H9 (cell line): ENCODE measurements around the gene LSM11. TPM values are rescaled to one million over a fixed set of nuclear protein-coding genes. Genes with fewer than 3 reads are reported as not detected.

Source experiments
- DNase-seq: peaks from one replicate; pipeline ENCODE4 v3.0.0-alpha.2; 2017
- H2AFZ ChIP-seq: one replicate; pipeline ENCODE4 v1.6.1; 2013; ENCODE audit warnings: mild to moderate bottlenecking, low read length, control low read depth, moderate library complexity
- H2AK5ac ChIP-seq: 2 replicates; pipeline ENCODE4 v1.6.1; 2013; ENCODE audit warnings: low read length, control low read depth, mixed read lengths; ENCODE audit not compliant: insufficient read length
- H2BK120ac ChIP-seq: one replicate; pipeline ENCODE4 v1.6.1; 2013; ENCODE audit warnings: low read depth, mild to moderate bottlenecking, low read length, control low read depth, inconsistent platforms; ENCODE audit not compliant: poor library complexity, severe bottlenecking
- H2BK12ac ChIP-seq: 2 replicates; pipeline ENCODE4 v1.6.1; 2013; ENCODE audit warnings: low read length, control low read depth, mixed read lengths, low read depth; ENCODE audit not compliant: insufficient read length
- H2BK15ac ChIP-seq: 2 replicates; pipeline ENCODE4 v1.6.1; 2013; ENCODE audit warnings: low read depth, low read length, control low read depth
- H2BK20ac ChIP-seq: one replicate; pipeline ENCODE4 v1.6.1; 2013; ENCODE audit warnings: low read depth, mild to moderate bottlenecking, low read length, control low read depth, inconsistent platforms; ENCODE audit not compliant: poor library complexity, severe bottlenecking
- H2BK5ac ChIP-seq: 2 replicates; pipeline ENCODE4 v1.6.1; 2013; ENCODE audit warnings: low read length, control low read depth, mixed read lengths; ENCODE audit not compliant: insufficient read length
- H3K14ac ChIP-seq: 2 replicates; pipeline ENCODE4 v1.6.1; 2013; ENCODE audit warnings: low read length, control low read depth; ENCODE audit not compliant: insufficient read depth
- H3K18ac ChIP-seq: 2 replicates; pipeline ENCODE4 v1.6.1; 2013; ENCODE audit warnings: low read depth, mild to moderate bottlenecking, mixed read lengths, low read length, control low read depth; ENCODE audit not compliant: insufficient read length
- H3K23ac ChIP-seq: 2 replicates; pipeline ENCODE4 v1.6.1; 2013; ENCODE audit warnings: low read length, control low read depth, mixed read lengths, low read depth; ENCODE audit not compliant: insufficient read length
- H3K23me2 ChIP-seq: 2 replicates; pipeline ENCODE4 v1.6.1; 2013; ENCODE audit warnings: low read depth, mild to moderate bottlenecking, mixed read lengths, low read length, control low read depth; ENCODE audit not compliant: insufficient read length, poor library complexity, severe bottlenecking
- H3K27ac ChIP-seq: 2 replicates; pipeline ENCODE4 v1.5.1; 2013; ENCODE audit warnings: low read length, control low read depth, mixed read lengths, low read depth; ENCODE audit not compliant: insufficient read length
- H3K27me3 ChIP-seq: 2 replicates; pipeline ENCODE4 v1.6.1; 2013; ENCODE audit warnings: low read length, control low read depth, inconsistent platforms; ENCODE audit not compliant: insufficient read depth
- H3K4ac ChIP-seq: 2 replicates; pipeline ENCODE4 v1.6.1; 2013; ENCODE audit warnings: low read depth, mild to moderate bottlenecking, control low read depth, inconsistent platforms, low read length, moderate library complexity
- H3K4me1 ChIP-seq: 2 replicates; pipeline ENCODE4 v1.6.1; 2013; ENCODE audit warnings: low read length, control low read depth, inconsistent platforms; ENCODE audit not compliant: insufficient read depth
- H3K4me2 ChIP-seq: 2 replicates; pipeline ENCODE4 v1.6.1; 2013; ENCODE audit warnings: low read length, control low read depth, mixed read lengths; ENCODE audit not compliant: insufficient read length, insufficient read depth
- H3K56ac ChIP-seq: 2 replicates; pipeline ENCODE4 v1.6.1; 2013; ENCODE audit warnings: low read depth, mild to moderate bottlenecking, mixed read lengths, low read length, control low read depth; ENCODE audit not compliant: insufficient read length
- H3K79me1 ChIP-seq: 2 replicates; pipeline ENCODE4 v1.6.1; 2013; ENCODE audit warnings: low read depth, mild to moderate bottlenecking, moderate library complexity, low read length, control low read depth, inconsistent platforms; ENCODE audit not compliant: insufficient read depth, poor library complexity, severe bottlenecking
- H3K79me2 ChIP-seq: 2 replicates; pipeline ENCODE4 v1.6.1; 2013; ENCODE audit warnings: low read length, control low read depth, inconsistent platforms; ENCODE audit not compliant: insufficient read depth
- H3K9ac ChIP-seq: 2 replicates; pipeline ENCODE4 v1.6.1; 2013; ENCODE audit warnings: low read length, control low read depth, mixed read lengths; ENCODE audit not compliant: insufficient read length; ENCODE audit errors: extremely low read depth
- H3K9me3 ChIP-seq: one replicate; pipeline ENCODE4 v1.6.1; 2013; ENCODE audit warnings: low read depth, low read length, inconsistent platforms; ENCODE audit not compliant: control insufficient read depth
- H3T11ph ChIP-seq: one replicate; pipeline ENCODE4 v1.6.1; 2013; ENCODE audit warnings: mild to moderate bottlenecking, low read length, control low read depth, inconsistent platforms
- H4K20me1 ChIP-seq: one replicate; pipeline ENCODE4 v1.6.1; 2013; ENCODE audit not compliant: control insufficient read depth, insufficient read length, insufficient read depth
- H4K5ac ChIP-seq: 2 replicates; pipeline ENCODE4 v1.6.1; 2013; ENCODE audit warnings: low read depth, mild to moderate bottlenecking, mixed read lengths, low read length, control low read depth; ENCODE audit not compliant: insufficient read length
- H4K8ac ChIP-seq: replicated peaks from 2 replicates; pipeline ENCODE4 v1.6.1; 2013; ENCODE audit warnings: low read length, control low read depth, mixed read lengths, low read depth; ENCODE audit not compliant: insufficient read length
- H4K91ac ChIP-seq: 2 replicates; pipeline ENCODE4 v1.6.1; 2013; ENCODE audit warnings: low read depth, mild to moderate bottlenecking, moderate library complexity, mixed read lengths, low read length, control low read depth; ENCODE audit not compliant: insufficient read length
- H3K27ac Mint-ChIP-seq, 3 experiments: 2 replicates in 2 of 3; 3 replicates in 1 of 3; pipeline ENCODE4 v1.8.0; 2020 to 2021; ENCODE audit warnings: mixed read lengths in 3 of 3, mild to moderate bottlenecking in 1 of 3, moderate library complexity in 1 of 3
- H3K27me3 Mint-ChIP-seq: 2 replicates; pipeline ENCODE4 v1.8.0; 2021; ENCODE audit warnings: low read depth, mild to moderate bottlenecking, moderate library complexity, mixed read lengths
- H3K36me3 Mint-ChIP-seq, 3 experiments: 2 replicates in 2 of 3; 3 replicates in 1 of 3; pipeline ENCODE4 v1.8.0; 2020 to 2021; ENCODE audit warnings: low read depth in 3 of 3, mixed read lengths in 3 of 3; ENCODE audit not compliant: insufficient read depth in 1 of 3
- H3K4me1 Mint-ChIP-seq, 2 experiments: 2 replicates each; pipeline ENCODE4 v1.8.0; 2020; ENCODE audit warnings: mixed read lengths in 2 of 2
- H3K4me3 Mint-ChIP-seq, 2 experiments: 2 replicates in 1 of 2; 3 replicates in 1 of 2; pipeline ENCODE4 v1.8.0; 2020 to 2021; ENCODE audit warnings: mild to moderate bottlenecking in 2 of 2, mixed read lengths in 2 of 2, moderate library complexity in 1 of 2
- H3K9me3 Mint-ChIP-seq, 2 experiments: 2 replicates in 1 of 2; 3 replicates in 1 of 2; pipeline ENCODE4 v1.8.0; 2020; ENCODE audit warnings: mild to moderate bottlenecking in 2 of 2, mixed read lengths in 2 of 2, moderate library complexity in 1 of 2
- CTCF ChIP-seq: fragments of 200-600 bp; sonication (generic); conservative IDR thresholded peaks from 3 replicates; pipeline ENCODE4 v1.8.0; 2021; ENCODE audit warnings: antibody characterized with exemption, mild to moderate bottlenecking
- total RNA-seq: library from RNA; stranded (reverse); gene quantifications from 2 replicates; pipeline ENCODE4 v1.2.1, GENCODE V29; 2021

Gene LSM11
- total RNA-seq, 1 experiment from 2014 or later, result 4.7 TPM

DNA sequence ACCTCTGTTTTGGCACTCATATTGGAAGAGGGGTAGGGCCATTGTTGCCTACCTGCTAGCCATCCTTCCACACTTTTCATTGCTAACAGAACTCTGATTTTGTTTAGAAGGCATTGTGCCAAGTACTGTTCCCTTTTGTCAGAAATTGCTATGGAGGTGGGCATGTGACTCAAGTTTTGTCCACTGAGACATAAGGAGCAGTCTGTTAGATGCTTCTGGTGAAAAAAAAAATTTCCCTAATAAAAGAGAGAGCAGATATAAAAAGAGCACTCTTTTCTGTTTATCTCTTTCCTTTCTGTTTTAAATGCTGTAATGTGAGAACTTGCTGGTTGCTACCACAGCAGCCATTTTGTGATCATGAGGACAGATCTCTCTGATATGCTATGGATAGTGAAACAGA is 34.2 kb upstream of the LSM11 start:
- H2AFZ ChIP-seq, result no peak overlapping the region
- TF ChIP-seq CTCF, result no peak
- H3K27ac Mint-ChIP-seq, result no peak overlapping the region

More for the DNA sequence above, 34.2 kb upstream of the LSM11 start:
- no peak overlapping the region for H3K18ac ChIP-seq
- H4K5ac ChIP-seq, result no peak overlapping the region
- Mint-ChIP-seq H3K9me3 (no peaks in the 10 kb centered on the region), H3K4me1 (no peaks in the 10 kb centered on the region), H3K27me3 (no peaks in the 10 kb centered on the region; the same call in 1 of the 2 replicates), H3K4me3 (no peak overlapping the region), H3K36me3 (no peaks in the 10 kb centered on the region)
- H3K4me2 ChIP-seq, result no peak overlapping the region
- no peak overlapping the region for H3K4ac ChIP-seq
- H2BK120ac ChIP-seq, result no peak overlapping the region
- no peaks in the 10 kb centered on the region for H3K23me2 ChIP-seq
- H4K20me1 ChIP-seq, result no peaks in the 10 kb centered on the region
- H3K23ac ChIP-seq, result no peak overlapping the region
- H3K9ac ChIP-seq, result no peak overlapping the region
- no peaks in the 10 kb centered on the region for H3K9me3 ChIP-seq
- no peak overlapping the region for H3K27ac ChIP-seq
- no peak overlapping the region for H3K14ac ChIP-seq
- H2BK15ac ChIP-seq, result no peak overlapping the region
- H3K79me1 ChIP-seq, result no peaks in the 10 kb centered on the region
- H2BK5ac ChIP-seq, result no peak overlapping the region
- no peak overlapping the region for H4K91ac ChIP-seq
- H3T11ph ChIP-seq, result no peak overlapping the region
- no peak overlapping the region for H3K56ac ChIP-seq
- no peak for DNase-seq
- no peak overlapping the region for H2BK20ac ChIP-seq
- H2AK5ac ChIP-seq, result no peak overlapping the region
- no peak overlapping the region for H2BK12ac ChIP-seq
- H3K27me3 ChIP-seq, result no peaks in the 10 kb centered on the region
- no peaks in the 10 kb centered on the region for H3K4me1 ChIP-seq
- H3K79me2 ChIP-seq, result no peaks in the 10 kb centered on the region
- H4K8ac ChIP-seq, result no peak overlapping the region
